DND-41 (cell line): ENCODE data around the gene IGSF22.
A peak's percentile ranks its signal among the peaks of the same experiment; 100 is the strongest.

Experiments used
- ATAC-seq: fragments of 200-7000 bp; cut with Tn5 transposase; 3 replicates; pipeline ENCODE4 v1.9.1; 2021; ENCODE audit warnings: low read depth; ENCODE audit not compliant: insufficient read depth
- DNase-seq: peaks from one replicate; pipeline ENCODE4 v3.0.0-alpha.2; 2020
- H2AFZ ChIP-seq: 2 replicates; pipeline ENCODE4 v1.6.0; 2012; ENCODE audit warnings: low read depth, low read length
- H3K27ac ChIP-seq: 2 replicates; pipeline ENCODE4 v1.5.1; 2012; ENCODE audit warnings: low read length, inconsistent platforms
- H3K27me3 ChIP-seq: fragments of 200-600 bp; sonication (generic); 2 replicates; pipeline ENCODE4 v1.6.0; 2012; ENCODE audit warnings: low read length, mild to moderate bottlenecking, inconsistent platforms; ENCODE audit not compliant: insufficient read depth, poor library complexity
- H3K36me3 ChIP-seq: 2 replicates; pipeline ENCODE4 v1.5.1; 2012; ENCODE audit warnings: low read length, inconsistent platforms; ENCODE audit not compliant: insufficient read depth
- H3K4me1 ChIP-seq: 2 replicates; pipeline ENCODE4 v1.5.1; 2012; ENCODE audit warnings: mild to moderate bottlenecking, low read length; ENCODE audit not compliant: insufficient read depth
- H3K4me2 ChIP-seq: 2 replicates; pipeline ENCODE4 v1.6.0; 2012; ENCODE audit warnings: mild to moderate bottlenecking, moderate library complexity, low read length, inconsistent platforms; ENCODE audit not compliant: insufficient read depth
- H3K4me3 ChIP-seq, 2 experiments: fragments of 200-600 bp in 1 of 2; shearing (Covaris generic) in 1 of 2; 2 replicates each; pipeline ENCODE4 v1.5.1; 2012 to 2016; ENCODE audit warnings: inconsistent platforms in 2 of 2, low read length in 2 of 2, mild to moderate bottlenecking in 2 of 2, low read depth in 1 of 2, moderate library complexity in 1 of 2
- H3K79me2 ChIP-seq: 2 replicates; pipeline ENCODE4 v1.6.0; 2012; ENCODE audit warnings: low read length, inconsistent platforms; ENCODE audit not compliant: insufficient read depth
- H3K9ac ChIP-seq: 2 replicates; pipeline ENCODE4 v1.6.0; 2012; ENCODE audit warnings: low read depth, mild to moderate bottlenecking, inconsistent platforms, low read length, moderate library complexity
- H3K9me3 ChIP-seq: 2 replicates; pipeline ENCODE4 v1.5.1; 2012; ENCODE audit warnings: low read length, moderate library complexity, mild to moderate bottlenecking, inconsistent platforms; ENCODE audit not compliant: insufficient read depth, severe bottlenecking
- H4K20me1 ChIP-seq: 2 replicates; pipeline ENCODE4 v1.6.0; 2012; ENCODE audit warnings: low read length; ENCODE audit not compliant: insufficient read depth
- EZH2 ChIP-seq: IDR thresholded peaks from 3 replicates; pipeline ENCODE4 v1.6.1; 2012; ENCODE audit warnings: borderline replicate concordance, low read depth, mild to moderate bottlenecking, moderate library complexity, low read length, inconsistent platforms; ENCODE audit not compliant: severe bottlenecking
- TF ChIP-seq, protein P1 (sequence below): IDR thresholded peaks from 2 replicates; pipeline ENCODE4 v1.5.1; 2012; ENCODE audit warnings: borderline replicate concordance, low read length, moderate library complexity, mild to moderate bottlenecking; ENCODE audit not compliant: poor library complexity, severe bottlenecking; ENCODE audit errors: extremely low read depth

The IGSF22 gene

GRCh38 chr11:18700375-18700774, 25.6 kb downstream of the IGSF22 start:
- H2AFZ ChIP-seq = no peak overlapping the region
- peak; percentile 56 for ATAC-seq
- H3K9ac ChIP-seq = no peak overlapping the region
- peaks cover 5% of the 10 kb centered on the region for H3K27me3 ChIP-seq
- no peak overlapping the region for H3K27ac ChIP-seq
- H4K20me1 ChIP-seq = no peaks in the 10 kb centered on the region; the same call in 1 of the 2 replicates
- H3K9me3 ChIP-seq = no peaks in the 10 kb centered on the region
- H3K4me1 ChIP-seq = peaks cover 21% of the 10 kb centered on the region
- no peak overlapping the region for H3K4me3 ChIP-seq
- H3K36me3 ChIP-seq = no peaks in the 10 kb centered on the region
- no peak overlapping the region for H3K4me2 ChIP-seq
- peak; percentile 46 for DNase-seq
- TF ChIP-seq, protein P1, sequence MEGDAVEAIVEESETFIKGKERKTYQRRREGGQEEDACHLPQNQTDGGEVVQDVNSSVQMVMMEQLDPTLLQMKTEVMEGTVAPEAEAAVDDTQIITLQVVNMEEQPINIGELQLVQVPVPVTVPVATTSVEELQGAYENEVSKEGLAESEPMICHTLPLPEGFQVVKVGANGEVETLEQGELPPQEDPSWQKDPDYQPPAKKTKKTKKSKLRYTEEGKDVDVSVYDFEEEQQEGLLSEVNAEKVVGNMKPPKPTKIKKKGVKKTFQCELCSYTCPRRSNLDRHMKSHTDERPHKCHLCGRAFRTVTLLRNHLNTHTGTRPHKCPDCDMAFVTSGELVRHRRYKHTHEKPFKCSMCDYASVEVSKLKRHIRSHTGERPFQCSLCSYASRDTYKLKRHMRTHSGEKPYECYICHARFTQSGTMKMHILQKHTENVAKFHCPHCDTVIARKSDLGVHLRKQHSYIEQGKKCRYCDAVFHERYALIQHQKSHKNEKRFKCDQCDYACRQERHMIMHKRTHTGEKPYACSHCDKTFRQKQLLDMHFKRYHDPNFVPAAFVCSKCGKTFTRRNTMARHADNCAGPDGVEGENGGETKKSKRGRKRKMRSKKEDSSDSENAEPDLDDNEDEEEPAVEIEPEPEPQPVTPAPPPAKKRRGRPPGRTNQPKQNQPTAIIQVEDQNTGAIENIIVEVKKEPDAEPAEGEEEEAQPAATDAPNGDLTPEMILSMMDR = no peak
- TF ChIP-seq EZH2 = no peak
- no peaks in the 10 kb centered on the region for H3K79me2 ChIP-seq

- no peak overlapping the region for H3K27ac ChIP-seq
- peaks cover 5% of the 10 kb centered on the region for H3K27me3 ChIP-seq
- no peaks in the 10 kb centered on the region for H3K9me3 ChIP-seq
- DNase-seq = no peak
- no peak overlapping the region for H3K4me3 ChIP-seq
- TF ChIP-seq, protein P1 = no peak
- no peak for TF ChIP-seq EZH2
- peaks cover 21% of the 10 kb centered on the region for H3K4me1 ChIP-seq
- no peak overlapping the region for H3K9ac ChIP-seq
- H3K36me3 ChIP-seq = no peaks in the 10 kb centered on the region
- H4K20me1 ChIP-seq = no peaks in the 10 kb centered on the region; the same call in 1 of the 2 replicates
- H3K79me2 ChIP-seq = no peaks in the 10 kb centered on the region
- peak overlapping the region; percentile 66 for H3K4me2 ChIP-seq
- no peak overlapping the region for H2AFZ ChIP-seq
- no peak for ATAC-seq
These were observed 26.1 kb downstream of the IGSF22 start for GRCh38 chr11:18699848-18700261.

DNA sequence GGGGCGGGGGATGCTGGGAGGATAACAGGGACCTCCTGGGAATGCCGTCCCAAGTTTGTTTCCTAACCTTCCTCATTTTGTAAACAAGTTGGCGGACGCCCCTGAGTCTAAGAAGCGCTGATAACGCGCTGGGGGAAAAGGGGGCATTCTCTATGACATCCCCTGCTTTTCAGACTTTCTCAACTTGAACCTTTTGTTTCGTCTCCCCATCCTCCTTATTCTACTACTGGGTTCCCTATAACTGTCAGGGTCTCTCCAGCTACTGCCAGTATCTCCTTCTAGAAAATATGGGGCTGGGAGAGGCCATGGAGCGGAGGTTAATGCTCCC, 26.8 kb downstream of the IGSF22 start:
- H3K9ac ChIP-seq = peak overlapping the region; percentile 57
- no peak for DNase-seq
- TF ChIP-seq EZH2 = no peak
- TF ChIP-seq, protein P1 = no peak

More for the DNA sequence above, 26.8 kb downstream of the IGSF22 start:
- Histone ChIP-seq H3K27me3 (peaks cover 5% of the 10 kb centered on the region), H3K27ac (no peak overlapping the region), H3K9me3 (no peaks in the 10 kb centered on the region), H4K20me1 (no peaks in the 10 kb centered on the region; the same call in 1 of the 2 replicates), H3K4me1 (peaks cover 21% of the 10 kb centered on the region), H3K4me2 (peak overlapping the region; percentile 66), H3K36me3 (no peaks in the 10 kb centered on the region), H3K4me3 (peak overlapping the region; percentile 24 to 58; a peak in 3 of 4 replicates), H3K79me2 (no peaks in the 10 kb centered on the region), H2AFZ (peak overlapping the region; percentile 61)
- no peak for ATAC-seq
